Neural progenitor cell (in vitro differentiated cells): Measurements from ENCODE around the gene SH3GLB1.

Source experiments
- CTCF ChIP-seq: fragments of 200-600 bp; sonication (generic); IDR thresholded peaks from 2 replicates; pipeline ENCODE4 v1.5.1; 2017; ENCODE audit warnings: antibody characterized with exemption, mild to moderate bottlenecking
- EZH2 ChIP-seq: fragments of 200-600 bp; sonication (generic); IDR thresholded peaks from 2 replicates; pipeline ENCODE4 v1.6.1; 2017; ENCODE audit warnings: antibody characterized with exemption, mild to moderate bottlenecking, moderate library complexity
- EZH2phosphoT487 ChIP-seq: fragments of 200-600 bp; sonication (generic); IDR thresholded peaks from 2 replicates; pipeline ENCODE4 v1.6.1; 2017; ENCODE audit warnings: antibody characterized with exemption

GRCh38 chr1:86768554-86768953 is 64.2 kb downstream of the SH3GLB1 start:
- TF ChIP-seq CTCF = no peak
- no peak for TF ChIP-seq EZH2phosphoT487
- no peak for TF ChIP-seq EZH2
